Large intestine (tissue), 1 donor: ENCODE data around the gene CAMK2B. TPM values are rescaled to one million over a fixed set of nuclear protein-coding genes. Genes with fewer than 3 reads are reported as not detected.

ENCODE experiments used
- polyA plus RNA-seq: library from polyadenylated mRNA; unstranded; fragments of 120-200 nt; gene quantifications from one replicate; pipeline ENCODE4 v1.2.1, GENCODE V29; 2013

The CAMK2B gene
- polyA plus RNA-seq, 1 donor, result 4.4 TPM

Other genes starting within 250 kb of the CAMK2B start
- 22.7 TPM for gene POLM, start 243.1 kb downstream of the CAMK2B start, polyA plus RNA-seq
- gene AEBP1, start 221.2 kb downstream of the CAMK2B start, polyA plus RNA-seq, result 23.1 TPM
- gene POLD2, start 202.0 kb downstream of the CAMK2B start, polyA plus RNA-seq, result 64.1 TPM
- gene MYL7, start 184.3 kb downstream of the CAMK2B start, polyA plus RNA-seq, result 0.52 TPM
- gene GCK, start 136.2 kb downstream of the CAMK2B start, polyA plus RNA-seq, result 2.3 TPM
- gene YKT6, start 124.6 kb downstream of the CAMK2B start, polyA plus RNA-seq, result 65.6 TPM
- 68.3 TPM for gene NUDCD3, start 165.1 kb upstream of the CAMK2B start, polyA plus RNA-seq
- gene NPC1L1, start 215.7 kb upstream of the CAMK2B start, polyA plus RNA-seq, result 63.9 TPM
- 97.1 TPM for gene DDX56, start 248.3 kb upstream of the CAMK2B start, polyA plus RNA-seq